K562 (cell line): ENCODE data around the gene GPR176. TPM values are rescaled to one million over a fixed set of nuclear protein-coding genes. Genes with fewer than 3 reads are reported as not detected.

Source experiments
- ATAC-seq: fragments of 200-7000 bp; cut with Tn5 transposase; 3 replicates; pipeline ENCODE4 v1.9.1; 2020; ENCODE audit warnings: moderate library complexity
- BruUV-seq: library from RNA; stranded (reverse); fragments of 400-500 nt; replicated peaks from 2 replicates; lab custom pipeline; 2021; lab: Mats Ljungman, UMichigan
- CTCF ChIA-PET: fragments of 300-600 bp; formaldehyde crosslinking; extraction: SDS; loops from one replicate; lab custom pipeline; 2021; ENCODE audit warnings: low intra/inter-chr PET ratio; lab: Yijun Ruan, JAX
- POLR2A ChIA-PET: fragments of 300-600, 350-650 bp; sonication (Branson Sonifier 250); formaldehyde crosslinking; extraction: SDS; loops from one replicate; lab custom pipeline; 2021; ENCODE audit warnings: antibody characterized with exemption, inconsistent platforms; lab: Yijun Ruan, JAX
- DNase-seq, 4 experiments: peaks; one replicate each; pipeline versions ENCODE4 v3.0.0 to v3.0.0-alpha.2; 2011 to 2018; ENCODE audit warnings: low spot score in 3 of 4, mixed read lengths in 3 of 4; ENCODE audit errors: extremely low read depth in 1 of 4
- FAIRE-seq: peaks from 2 replicates; lab custom pipeline; 2011; peaks lifted over from hg19 to GRCh38; lab: Jason Lieb, UNC
- H2AFZ ChIP-seq: 2 replicates; pipeline ENCODE4 v1.6.0; 2011; ENCODE audit warnings: low read depth, low read length, control low read depth, inconsistent platforms
- H3K27ac ChIP-seq: fragments of 200-600 bp; 3 replicates; pipeline ENCODE4 v1.8.0; 2011; ENCODE audit warnings: low read depth, mild to moderate bottlenecking, control low read depth, inconsistent platforms, low read length, moderate library complexity, mixed read lengths; ENCODE audit errors: extremely low read depth
- H3K27me3 ChIP-seq, 2 experiments: fragments of 300-600 bp in 1 of 2; 2 replicates in 1 of 2; 3 replicates in 1 of 2; pipeline versions ENCODE4 v1.6.0 to v1.8.0; 2011; ENCODE audit warnings: inconsistent platforms in 2 of 2, low read length in 2 of 2, mild to moderate bottlenecking in 1 of 2, mixed read lengths in 1 of 2, moderate library complexity in 1 of 2; ENCODE audit not compliant: control insufficient read depth in 2 of 2, insufficient read depth in 2 of 2
- H3K36me3 ChIP-seq: fragments of 300-600 bp; 3 replicates; pipeline ENCODE4 v1.8.0; 2011; ENCODE audit warnings: mild to moderate bottlenecking, low read length, inconsistent platforms; ENCODE audit not compliant: control insufficient read depth, insufficient read depth
- H3K4me1 ChIP-seq, 2 experiments: fragments of 200-600 bp in 1 of 2; replicated peaks in 1 of 2; 2 replicates in 1 of 2; 3 replicates in 1 of 2; pipeline versions ENCODE4 v1.5.1 to v1.8.0; 2011; ENCODE audit warnings: inconsistent platforms in 2 of 2, low read length in 2 of 2, mild to moderate bottlenecking in 1 of 2, mixed read lengths in 1 of 2, moderate library complexity in 1 of 2; ENCODE audit not compliant: control insufficient read depth in 2 of 2, insufficient read depth in 2 of 2
- H3K4me2 ChIP-seq: 2 replicates; pipeline ENCODE4 v1.6.1; 2011; ENCODE audit warnings: low read length, control low read depth, inconsistent platforms, mixed read lengths; ENCODE audit not compliant: insufficient read depth
- H3K4me3 ChIP-seq: fragments of 200-600 bp; sonication (generic), shearing (Covaris generic); 2 replicates; pipeline ENCODE4 v1.5.1; 2016; ENCODE audit warnings: control low read depth, inconsistent platforms
- H3K79me2 ChIP-seq: fragments of 200-600 bp; 3 replicates; pipeline ENCODE4 v1.8.0; 2011; ENCODE audit warnings: low read length, inconsistent platforms; ENCODE audit not compliant: control insufficient read depth, insufficient read depth
- H3K9ac ChIP-seq, 2 experiments: 2 replicates each; pipeline versions ENCODE4 v1.6.0 to v1.6.1; 2011; ENCODE audit warnings: low read depth in 2 of 2, low read length in 2 of 2, control low read depth in 1 of 2, inconsistent platforms in 1 of 2, mild to moderate bottlenecking in 1 of 2, mixed read lengths in 1 of 2; ENCODE audit not compliant: insufficient read depth in 1 of 2
- H3K9me1 ChIP-seq: one replicate; pipeline ENCODE4 v1.6.0; 2011; ENCODE audit warnings: inconsistent platforms, mild to moderate bottlenecking, low read length, moderate library complexity; ENCODE audit not compliant: control insufficient read depth, insufficient read depth
- H3K9me3 ChIP-seq: replicated peaks from 2 replicates; pipeline ENCODE4 v1.5.1; 2011; ENCODE audit warnings: low read depth, low read length, inconsistent platforms; ENCODE audit not compliant: control insufficient read depth, insufficient read depth
- H4K20me1 ChIP-seq: replicated peaks from 2 replicates; pipeline ENCODE4 v1.6.1; 2011; ENCODE audit warnings: low read length, inconsistent platforms, mixed read lengths; ENCODE audit not compliant: control insufficient read depth, insufficient read depth
- CBX3 ChIP-seq, 2 experiments: IDR thresholded peaks; 1 replicate in 1 of 2; 2 replicates in 1 of 2; pipeline ENCODE4 v1.6.1; 2012; ENCODE audit warnings: inconsistent platforms in 2 of 2, low read length in 2 of 2, borderline replicate concordance in 1 of 2, control low read depth in 1 of 2
- E2F6 ChIP-seq, 2 experiments: IDR thresholded peaks; 2 replicates each; pipeline ENCODE4 v1.6.1; 2011; ENCODE audit warnings: borderline replicate concordance in 1 of 2, control low read depth in 1 of 2, low read depth in 1 of 2, low read length in 1 of 2, mild to moderate bottlenecking in 1 of 2, mixed read lengths in 1 of 2, moderate library complexity in 1 of 2; ENCODE audit not compliant: insufficient read depth in 1 of 2, insufficient read length in 1 of 2, poor library complexity in 1 of 2, severe bottlenecking in 1 of 2; ENCODE audit errors: extremely low read depth in 1 of 2
- ERF ChIP-seq: fragments of 450-650 bp; formaldehyde crosslinking; IDR thresholded peaks from 2 replicates; pipeline ENCODE4 v1.4.0; 2020; ENCODE audit warnings: mild to moderate bottlenecking, mixed read lengths
- GABPB1 ChIP-seq: sonication (generic); formaldehyde crosslinking; IDR thresholded peaks from 2 replicates; pipeline ENCODE4 v1.8.0; 2022; ENCODE audit warnings: mild to moderate bottlenecking, missing genetic modification reagents
- HNRNPUL1 ChIP-seq: fragments of 200-400 bp; formaldehyde crosslinking; IDR thresholded peaks from 2 replicates; pipeline ENCODE4 v1.6.1; 2017; ENCODE audit warnings: low read length
- SLC30A9 ChIP-seq: fragments of 250-450 bp; sonication (Bioruptor Pico); IDR thresholded peaks from 2 replicates; pipeline ENCODE4 v1.8.0; 2022; ENCODE audit warnings: mild to moderate bottlenecking, moderate library complexity
- SRSF3 ChIP-seq: fragments of 200-400 bp; formaldehyde crosslinking; IDR thresholded peaks from 2 replicates; pipeline ENCODE4 v1.6.1; 2016; ENCODE audit warnings: mild to moderate bottlenecking, low read length, moderate library complexity; ENCODE audit not compliant: insufficient read depth
- STAT5A ChIP-seq: IDR thresholded peaks from 2 replicates; pipeline ENCODE4 v1.6.1; 2012; ENCODE audit warnings: low read length, inconsistent platforms, borderline replicate concordance
- ZNF133 ChIP-seq: fragments of 250-450 bp; sonication (Bioruptor Pico); IDR thresholded peaks from 2 replicates; pipeline ENCODE4 v1.4.0; 2020; ENCODE audit warnings: mild to moderate bottlenecking
- ZNF282 ChIP-seq: sonication (generic); formaldehyde crosslinking; IDR thresholded peaks from 2 replicates; pipeline ENCODE4 v1.8.1; 2023; ENCODE audit warnings: missing genetic modification reagents
- ZNF696 ChIP-seq: fragments of 250-450 bp; sonication (Bioruptor Pico); conservative IDR thresholded peaks from 2 replicates; pipeline ENCODE4 v1.4.0; 2020; ENCODE audit warnings: mild to moderate bottlenecking, moderate library complexity
- WGBS: fragments of 100-300 bp; shearing (Covaris generic); methylation state at CpG from one replicate; pipeline ENCODE4 v1.1.6; 2016; ENCODE audit warnings: low coverage, mixed read lengths; ENCODE audit not compliant: insufficient coverage; ENCODE audit errors: missing lambda C conversion rate; 5-methylcytosine and 5-hydroxymethylcytosine counted together
- in situ Hi-C: fragments of 300-500 bp; cut with MboI; formaldehyde crosslinking; loops from 4 replicates; pipeline ENCODE4 v1.15.0; 2018; ENCODE audit warnings: inconsistent platforms, mixed read lengths
- intact Hi-C: fragments of 100-400 bp; cut with micrococcal nuclease; formaldehyde crosslinking; loops from 2 replicates; pipeline ENCODE4 v1.14.2; 2022
- polyA plus RNA-seq, 8 experiments: library from polyadenylated mRNA; depleted of rRNA in 4 of 8; stranded (reverse) in 5 of 8; unstranded in 3 of 8; fragments of >200 nt; fragmentation: Nextera tagmentation in 2 of 8; fragmentation: Illumina TruSeq in 1 of 8; extraction: Ambion mirVana in 2 of 8; extraction: Trizol in 1 of 8; gene quantifications; 2 replicates each; pipeline versions ENCODE4 v1.2.1 to v1.2.3, GENCODE V29; 2011 to 2014; ENCODE audit warnings: inconsistent platforms in 1 of 8, missing spikeins in 1 of 8
- total RNA-seq, 7 experiments: library from RNA; depleted of rRNA in 6 of 7; stranded (reverse); fragments of >200 nt in 6 of 7; fragmentation: Illumina TruSeq in 2 of 7; extraction: Trizol in 2 of 7; gene quantifications; 2 replicates each; pipeline versions ENCODE4 v1.2.1 to v1.2.3, GENCODE V29; 2011 to 2021; ENCODE audit warnings: low replicate concordance in 1 of 7

Gene GPR176
- total and polyA plus RNA-seq, 9 of the 15 experiments (the other 6 are each of a cell fraction or from before 2014, with no cell fraction given), result 0.03 to 1.2 (median 0.76) TPM

- TF ChIP-seq ZNF696, result no peak
- no peak for TF ChIP-seq ZNF282 (CRISPR knock-in tag)
- no peak for TF ChIP-seq HNRNPUL1
- no peak for TF ChIP-seq SLC30A9 (CRISPR knock-in tag)
- TF ChIP-seq E2F6 (IDR thresholded peaks at IDR 0.05; ENCODE audit: borderline replicate concordance in 1 of 2, extremely low read depth in 1 of 2, insufficient read depth in 1 of 2, insufficient read length in 1 of 2, low read depth in 1 of 2, low read length in 1 of 2, poor library complexity in 1 of 2, severe bottlenecking in 1 of 2), result no peak
- no peak for TF ChIP-seq CBX3 (IDR thresholded peaks at IDR 0.05; ENCODE audit: borderline replicate concordance in 1 of 2, low read length in 2 of 2)
- no peak for TF ChIP-seq ZNF133
- TF ChIP-seq GABPB1 (CRISPR knock-in tag), result no peak
- no peak for TF ChIP-seq STAT5A
- no peak for TF ChIP-seq ERF (CRISPR knock-in tag)
- no peak for TF ChIP-seq SRSF3
- Histone ChIP-seq H4K20me1 (0 out of 2 replicates have a peak, but pooled peaks cover 1% of the 10 kb centered on the region), H3K27ac (no peak overlapping the region), H3K4me1 (no peaks in the 10 kb centered on the region), H3K9ac (no peak overlapping the region), H3K4me3 (no peak overlapping the region), H3K9me3 (no peaks in the 10 kb centered on the region), H3K9me1 (no peaks in the 10 kb centered on the region), H3K36me3 (no peaks in the 10 kb centered on the region), H3K27me3 (peaks cover 24 to 30% of the 10 kb centered on the region in 2 experiments), H3K79me2 (no peaks in the 10 kb centered on the region), H2AFZ (no peak overlapping the region), H3K4me2 (no peak overlapping the region)
- intact Hi-C loops (no loop called here), in situ Hi-C loops (loop anchor here (25.0 kb wide), 1 partner anchor 217 kb away; no protein-coding TSS in a partner anchor)
- FAIRE-seq (no peak), ATAC-seq (no peak), DNase-seq (no peak)
- POLR2A ChIA-PET, result interaction anchor here (0.6 to 1.1 kb wide), 3 partner anchors 7 to 108 kb away, joined by 3 read pairs; no protein-coding TSS in a partner anchor
- WGBS, result 0% methylated on average over 3 of the region's 3 CpGs
- CTCF ChIA-PET, result no interaction called here
- no TSS peak for BruUV-seq
Observed at GRCh38 chr15:39795486-39795885, 124.6 kb downstream of the GPR176 start.
